Neural cell (in vitro differentiated cells): Measurements from ENCODE around the gene TRIM72. TPM values are rescaled to one million over a fixed set of nuclear protein-coding genes. Genes with fewer than 3 reads are reported as not detected.

ENCODE experiments used
- H2AFZ ChIP-seq: fragments of 200-600, 300-800 bp; sonication (generic), shearing (Covaris generic); 2 replicates; pipeline ENCODE4 v1.6.0; 2014; ENCODE audit warnings: low read depth, mild to moderate bottlenecking, antibody characterized with exemption, low read length, moderate library complexity
- H3F3A ChIP-seq: fragments of 200-600 bp; shearing (Covaris generic); 2 replicates; pipeline ENCODE4 v1.6.1; 2016; ENCODE audit warnings: mild to moderate bottlenecking, moderate library complexity, mixed read lengths, antibody characterized with exemption, low read length; ENCODE audit not compliant: insufficient read depth, poor library complexity, severe bottlenecking
- H3K27ac ChIP-seq: fragments of 200-600, 300-800 bp; sonication (generic), shearing (Covaris generic); 2 replicates; pipeline ENCODE4 v1.5.1; 2014; ENCODE audit warnings: mild to moderate bottlenecking, low read length, moderate library complexity
- H3K27me3 ChIP-seq: fragments of 300-800, 200-600 bp; sonication (generic), shearing (Covaris generic); 2 replicates; pipeline ENCODE4 v1.6.0; 2014; ENCODE audit warnings: mild to moderate bottlenecking, low read depth, low read length, moderate library complexity; ENCODE audit not compliant: insufficient read depth
- H3K36me3 ChIP-seq: fragments of 300-800, 200-600 bp; sonication (generic), shearing (Covaris generic); 2 replicates; pipeline ENCODE4 v1.5.1; 2014; ENCODE audit warnings: mild to moderate bottlenecking, antibody characterized with exemption, low read length, moderate library complexity; ENCODE audit not compliant: insufficient read depth
- H3K4me2 ChIP-seq: fragments of 300-800, 200-600 bp; sonication (generic), shearing (Covaris generic); 2 replicates; pipeline ENCODE4 v1.6.0; 2014; ENCODE audit warnings: mild to moderate bottlenecking, low read length
- H3K4me3 ChIP-seq: fragments of 300-800, 200-600 bp; sonication (generic), shearing (Covaris generic); 2 replicates; pipeline ENCODE4 v1.5.1; 2014; ENCODE audit warnings: mild to moderate bottlenecking, low read length, moderate library complexity
- H3K79me2 ChIP-seq: fragments of 200-600 bp; shearing (Covaris generic); replicated peaks from 2 replicates; pipeline ENCODE4 v1.6.0; 2014; ENCODE audit warnings: mild to moderate bottlenecking, low read length, moderate library complexity; ENCODE audit not compliant: insufficient read depth
- H3K9ac ChIP-seq: fragments of 300-800, 200-600 bp; sonication (generic), shearing (Covaris generic); 2 replicates; pipeline ENCODE4 v1.6.1; 2016; ENCODE audit warnings: mild to moderate bottlenecking, low read length, mixed read lengths
- H3K9me2 ChIP-seq: fragments of 200-600 bp; shearing (Covaris generic); 2 replicates; pipeline ENCODE4 v1.6.1; 2016; ENCODE audit warnings: mild to moderate bottlenecking, low read length, mixed read lengths; ENCODE audit not compliant: insufficient read depth
- H3K9me3 ChIP-seq: fragments of 200-600, 300-800 bp; sonication (generic), shearing (Covaris generic); 2 replicates; pipeline ENCODE4 v1.6.1; 2016; ENCODE audit warnings: mild to moderate bottlenecking, mixed run types, low read length, moderate library complexity, mixed read lengths
- H4K20me1 ChIP-seq: fragments of 200-600 bp; shearing (Covaris generic); 2 replicates; pipeline ENCODE4 v1.6.1; 2016; ENCODE audit warnings: mild to moderate bottlenecking, mixed run types; ENCODE audit not compliant: insufficient read depth
- EP300 ChIP-seq: fragments of 450-650 bp; conservative IDR thresholded peaks from 2 replicates; pipeline ENCODE4 v1.6.1; 2014; ENCODE audit warnings: antibody characterized with exemption, mild to moderate bottlenecking, moderate library complexity; ENCODE audit not compliant: poor library complexity, severe bottlenecking
- EZH2 ChIP-seq: fragments of 200-600, 300-800 bp; shearing (Covaris generic), sonication (generic); IDR thresholded peaks from 2 replicates; pipeline ENCODE4 v1.6.1; 2014; ENCODE audit warnings: antibody characterized with exemption, low read length, borderline replicate concordance, mild to moderate bottlenecking; ENCODE audit not compliant: insufficient read depth, poor library complexity, severe bottlenecking
- MXI1 ChIP-seq: fragments of 450-650 bp; conservative IDR thresholded peaks from 2 replicates; pipeline ENCODE4 v1.6.1; 2014; ENCODE audit warnings: antibody characterized with exemption, mild to moderate bottlenecking; ENCODE audit not compliant: poor library complexity, severe bottlenecking
- POLR2AphosphoS5 ChIP-seq: IDR thresholded peaks from 2 replicates; pipeline ENCODE4 v1.6.1; 2012
- RAD21 ChIP-seq: fragments of 450-650 bp; conservative IDR thresholded peaks from 2 replicates; pipeline ENCODE4 v1.6.1; 2014; ENCODE audit warnings: antibody characterized with exemption, mild to moderate bottlenecking, moderate library complexity
- REST ChIP-seq: IDR thresholded peaks from 2 replicates; pipeline ENCODE4 v1.6.1; 2012; ENCODE audit warnings: borderline replicate concordance
- SMC3 ChIP-seq: fragments of 450-650 bp; conservative IDR thresholded peaks from 2 replicates; pipeline ENCODE4 v1.6.1; 2014; ENCODE audit warnings: antibody characterized with exemption, mild to moderate bottlenecking, moderate library complexity; ENCODE audit not compliant: poor library complexity
- TAF1 ChIP-seq: IDR thresholded peaks from 2 replicates; pipeline ENCODE4 v1.6.1; 2012; ENCODE audit warnings: low read depth
- polyA minus RNA-seq: library from RNA; depleted of rRNA, polyadenylated mRNA; stranded (reverse); fragments of >200 nt; gene quantifications from 2 replicates; pipeline ENCODE4 v1.2.3, GENCODE V29; 2014
- polyA plus RNA-seq: library from polyadenylated mRNA; depleted of rRNA; stranded (reverse); fragments of >200 nt; gene quantifications from 2 replicates; pipeline ENCODE4 v1.2.3, GENCODE V29; 2014
- TF ChIP-seq, protein P1 (sequence below): fragments of 450-650 bp; IDR thresholded peaks from 2 replicates; pipeline ENCODE4 v1.5.1; 2014; ENCODE audit warnings: antibody characterized with exemption, mild to moderate bottlenecking, moderate library complexity; ENCODE audit not compliant: poor library complexity, severe bottlenecking

The TRIM72 gene
- polyA plus RNA-seq = 0.05 TPM in 1 of 2 replicates, not detected in the other
- not detected in 2 replicates for polyA minus RNA-seq

GRCh38 chr16:31213877-31214707, at the start of gene TRIM72:
TRIM72 (plus strand) TSS chr16:31214119; CDS start chr16:31214739, 620 bp downstream.
- no peak within 1 kb of the TSS for H2AFZ ChIP-seq
- TF ChIP-seq SMC3 (no peak), EZH2 (no peak), MXI1 (no peak), REST (no peak), POLR2AphosphoS5 (no peak), TAF1 (no peak), EP300 (no peak), RAD21 (no peak)
- TF ChIP-seq, protein P1, sequence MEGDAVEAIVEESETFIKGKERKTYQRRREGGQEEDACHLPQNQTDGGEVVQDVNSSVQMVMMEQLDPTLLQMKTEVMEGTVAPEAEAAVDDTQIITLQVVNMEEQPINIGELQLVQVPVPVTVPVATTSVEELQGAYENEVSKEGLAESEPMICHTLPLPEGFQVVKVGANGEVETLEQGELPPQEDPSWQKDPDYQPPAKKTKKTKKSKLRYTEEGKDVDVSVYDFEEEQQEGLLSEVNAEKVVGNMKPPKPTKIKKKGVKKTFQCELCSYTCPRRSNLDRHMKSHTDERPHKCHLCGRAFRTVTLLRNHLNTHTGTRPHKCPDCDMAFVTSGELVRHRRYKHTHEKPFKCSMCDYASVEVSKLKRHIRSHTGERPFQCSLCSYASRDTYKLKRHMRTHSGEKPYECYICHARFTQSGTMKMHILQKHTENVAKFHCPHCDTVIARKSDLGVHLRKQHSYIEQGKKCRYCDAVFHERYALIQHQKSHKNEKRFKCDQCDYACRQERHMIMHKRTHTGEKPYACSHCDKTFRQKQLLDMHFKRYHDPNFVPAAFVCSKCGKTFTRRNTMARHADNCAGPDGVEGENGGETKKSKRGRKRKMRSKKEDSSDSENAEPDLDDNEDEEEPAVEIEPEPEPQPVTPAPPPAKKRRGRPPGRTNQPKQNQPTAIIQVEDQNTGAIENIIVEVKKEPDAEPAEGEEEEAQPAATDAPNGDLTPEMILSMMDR = no peak
- H3K79me2 ChIP-seq = no peaks in the 10 kb centered on the region
- H3K27ac ChIP-seq = no peak within 1 kb of the TSS
- H3K4me2 ChIP-seq = peak within 1 kb of the TSS; percentile 70
- H3K27me3 ChIP-seq = peaks cover 55% of the 10 kb centered on the region
- H4K20me1 ChIP-seq = no peaks in the 10 kb centered on the region
- no peaks in the 10 kb centered on the region for H3K9me3 ChIP-seq
- no peak within 1 kb of the TSS for H3K9ac ChIP-seq
- H3F3A ChIP-seq = no peaks in the 10 kb centered on the region
- H3K9me2 ChIP-seq = no peaks in the 10 kb centered on the region
- no peaks in the 10 kb centered on the region for H3K36me3 ChIP-seq
- H3K4me3 ChIP-seq = peak within 1 kb of the TSS; percentile 66

- H3F3A ChIP-seq = no peaks in the 10 kb centered on the region
- no peaks in the 10 kb centered on the region for H3K27me3 ChIP-seq
- no peak for TF ChIP-seq SMC3
- no peak for TF ChIP-seq EP300
- no peak for TF ChIP-seq REST
- no peak for TF ChIP-seq RAD21
- no peaks in the 10 kb centered on the region for H4K20me1 ChIP-seq
- H3K27ac ChIP-seq = no peak overlapping the region
- no peak overlapping the region for H3K9ac ChIP-seq
- H3K9me3 ChIP-seq = no peaks in the 10 kb centered on the region
- no peaks in the 10 kb centered on the region for H3K36me3 ChIP-seq
- no peaks in the 10 kb centered on the region for H3K79me2 ChIP-seq
- H2AFZ ChIP-seq = no peak overlapping the region
- H3K4me3 ChIP-seq = no peak overlapping the region
- no peak overlapping the region for H3K4me2 ChIP-seq
- no peaks in the 10 kb centered on the region for H3K9me2 ChIP-seq
Measured at GRCh38 chr16:31167315-31167714, 46.6 kb upstream of the TRIM72 start.
